Skeletal muscle tissue (tissue), 4 donors: ENCODE data around the gene TRAF3IP1. TPM values are rescaled to one million over a fixed set of nuclear protein-coding genes. Genes with fewer than 3 reads are reported as not detected.
"Not testable (repeated sequence)": the region's sequence is repeated elsewhere in the genome, so short reads cannot be mapped to it uniquely, and the experiment has no call there.

Source experiments
- H3K27ac ChIP-seq: one replicate; pipeline ENCODE4 v1.7.0; 2013; ENCODE audit warnings: mild to moderate bottlenecking, low read depth, low read length, inconsistent platforms
- H3K27me3 ChIP-seq, 3 donors: one replicate each; pipeline ENCODE4 v1.7.0; 2013; ENCODE audit warnings: low read length in 3 of 3; ENCODE audit not compliant: control insufficient read depth in 3 of 3, insufficient read depth in 3 of 3
- H3K36me3 ChIP-seq, 3 donors: one replicate each; pipeline ENCODE4 v1.7.0; 2013; ENCODE audit warnings: low read length in 3 of 3; ENCODE audit not compliant: control insufficient read depth in 3 of 3, insufficient read depth in 3 of 3
- H3K4me1 ChIP-seq, 3 donors: one replicate each; pipeline ENCODE4 v1.7.0; 2013; ENCODE audit warnings: low read length in 3 of 3, mild to moderate bottlenecking in 3 of 3; ENCODE audit not compliant: control insufficient read depth in 3 of 3, insufficient read depth in 3 of 3
- H3K4me3 ChIP-seq, 3 donors: one replicate each; pipeline ENCODE4 v1.7.0; 2013; ENCODE audit warnings: low read length in 3 of 3
- H3K9ac ChIP-seq, 3 donors: one replicate each; pipeline ENCODE4 v1.7.0; 2013; ENCODE audit warnings: low read length in 3 of 3, mild to moderate bottlenecking in 3 of 3, moderate library complexity in 2 of 3, low read depth in 1 of 3
- H3K9me3 ChIP-seq, 3 donors: one replicate each; pipeline ENCODE4 v1.7.0; 2013; ENCODE audit warnings: low read length in 3 of 3; ENCODE audit not compliant: control insufficient read depth in 3 of 3
- total RNA-seq: library from RNA; depleted of rRNA; stranded (reverse); fragments of >200 nt; gene quantifications from one replicate; pipeline ENCODE4 v1.2.3, GENCODE V29; 2014
- donor health status: Osteomylitis.

Gene TRAF3IP1
- 4.2 TPM for total RNA-seq

GRCh38 chr2:238320246-238320647 lies at the start of gene TRAF3IP1:
Gene TRAF3IP1, plus strand, starts transcription at chr2:238320518. Its CDS starts 145 bp downstream, at chr2:238320663.
- H3K36me3 ChIP-seq, result peaks cover 0 to 2% (median 0%) of the 10 kb centered on the region in 3 donors
- H3K4me3 ChIP-seq, result peak within 1 kb of the TSS; percentile 81 to 83 (median 83)
- no peaks in the 10 kb centered on the region for H3K27me3 ChIP-seq
- no peaks in the 10 kb centered on the region for H3K9me3 ChIP-seq
- peak within 1 kb of the TSS; percentile 73 to 88 (median 77) for H3K9ac ChIP-seq
- H3K27ac ChIP-seq, result peak within 1 kb of the TSS; percentile 75
- H3K4me1 ChIP-seq, result peaks cover 22 to 34% (median 30%) of the 10 kb centered on the region in 3 donors

- Histone ChIP-seq H3K4me3 (no peak overlapping the region), H3K9me3 (no peaks in the 10 kb centered on the region), H3K4me1 (peaks cover 7 to 17% (median 9%) of the 10 kb centered on the region in 3 donors), H3K36me3 (peaks cover 72 to 74% (median 74%) of the 10 kb centered on the region in 3 donors), H3K9ac (no peak overlapping the region), H3K27ac (no peak overlapping the region), H3K27me3 (no peaks in the 10 kb centered on the region)
These were observed 49.7 kb upstream of the TRAF3IP1 start for GRCh38 chr2:238270606-238271005.

- H3K27me3 ChIP-seq, result no peaks in the 10 kb centered on the region
- H3K27ac ChIP-seq, result no peak overlapping the region
- H3K36me3 ChIP-seq, result peaks cover 76 to 77% (median 76%) of the 10 kb centered on the region in 3 donors
- H3K4me1 ChIP-seq, result peaks cover 7 to 17% (median 9%) of the 10 kb centered on the region in 3 donors
- H3K9ac ChIP-seq, result no peak overlapping the region
- H3K4me3 ChIP-seq, result no peak overlapping the region
- H3K9me3 ChIP-seq, result no peaks in the 10 kb centered on the region
These were observed 49.2 kb upstream of the TRAF3IP1 start for GRCh38 chr2:238271061-238271554.

- H3K27me3 ChIP-seq, H3K9ac ChIP-seq, H3K4me3 ChIP-seq, H3K27ac ChIP-seq, H3K9me3 ChIP-seq: not testable (repeated sequence)
- H3K36me3 ChIP-seq, result peaks cover 78 to 82% (median 79%) of the 10 kb centered on the region in 3 donors
- peaks cover 7 to 17% (median 9%) of the 10 kb centered on the region in 3 donors for H3K4me1 ChIP-seq
These were observed 48.6 kb upstream of the TRAF3IP1 start for GRCh38 chr2:238271686-238272085.

GRCh38 chr2:238272156-238272555 lies 48.2 kb upstream of the TRAF3IP1 start:
- H3K9ac ChIP-seq, result no peak overlapping the region
- H3K4me1 ChIP-seq, result peaks cover 7 to 17% (median 9%) of the 10 kb centered on the region in 3 donors
- peaks cover 80 to 82% (median 81%) of the 10 kb centered on the region in 3 donors for H3K36me3 ChIP-seq
- no peak overlapping the region for H3K4me3 ChIP-seq
- no peaks in the 10 kb centered on the region for H3K27me3 ChIP-seq
- no peaks in the 10 kb centered on the region for H3K9me3 ChIP-seq
- H3K27ac ChIP-seq, result no peak overlapping the region

GRCh38 chr2:238273433-238273832 lies 46.9 kb upstream of the TRAF3IP1 start:
- H3K27me3 ChIP-seq, H3K9ac ChIP-seq, H3K27ac ChIP-seq, H3K9me3 ChIP-seq, H3K4me3 ChIP-seq: not testable (repeated sequence)
- peaks cover 69 to 74% (median 73%) of the 10 kb centered on the region in 3 donors for H3K36me3 ChIP-seq
- H3K4me1 ChIP-seq, result peaks cover 7 to 24% (median 10%) of the 10 kb centered on the region in 3 donors

- Histone ChIP-seq H3K9ac (no peak overlapping the region), H3K4me1 (peaks cover 15 to 33% (median 18%) of the 10 kb centered on the region in 3 donors), H3K36me3 (peaks cover 63 to 70% (median 70%) of the 10 kb centered on the region in 3 donors), H3K27ac (no peak overlapping the region), H3K9me3 (no peaks in the 10 kb centered on the region), H3K27me3 (no peaks in the 10 kb centered on the region), H3K4me3 (no peak overlapping the region)
These were observed 46.0 kb upstream of the TRAF3IP1 start for GRCh38 chr2:238274152-238274865.

- Histone ChIP-seq H3K27me3 (no peaks in the 10 kb centered on the region), H3K36me3 (peaks cover 34 to 46% (median 44%) of the 10 kb centered on the region in 3 donors), H3K4me1 (peaks cover 20 to 41% (median 29%) of the 10 kb centered on the region in 3 donors)
These were observed 42.6 kb upstream of the TRAF3IP1 start for GRCh38 chr2:238277695-238278094.

GRCh38 chr2:238278626-238279323 lies 41.5 kb upstream of the TRAF3IP1 start:
- H3K4me3 ChIP-seq, result peak overlapping the region in 1 of 3 donors; percentile 13
- peaks cover 30 to 52% (median 40%) of the 10 kb centered on the region in 3 donors for H3K4me1 ChIP-seq
- no peaks in the 10 kb centered on the region for H3K27me3 ChIP-seq
- peaks cover 30 to 41% (median 37%) of the 10 kb centered on the region in 3 donors for H3K36me3 ChIP-seq
- H3K9ac ChIP-seq, result peak overlapping the region in 2 of 3 donors; percentile 21 to 54
- H3K27ac ChIP-seq, result peak overlapping the region; percentile 44
- no peaks in the 10 kb centered on the region for H3K9me3 ChIP-seq

More at GRCh38 chr2:238277695-238278094, 42.6 kb upstream of the TRAF3IP1 start:
- H3K9me3 ChIP-seq, result no peaks in the 10 kb centered on the region
- no peak overlapping the region for H3K9ac ChIP-seq
- H3K4me3 ChIP-seq, result no peak overlapping the region
- no peak overlapping the region for H3K27ac ChIP-seq
